Measurements from ENCODE around the gene PDE4C.

DNA sequence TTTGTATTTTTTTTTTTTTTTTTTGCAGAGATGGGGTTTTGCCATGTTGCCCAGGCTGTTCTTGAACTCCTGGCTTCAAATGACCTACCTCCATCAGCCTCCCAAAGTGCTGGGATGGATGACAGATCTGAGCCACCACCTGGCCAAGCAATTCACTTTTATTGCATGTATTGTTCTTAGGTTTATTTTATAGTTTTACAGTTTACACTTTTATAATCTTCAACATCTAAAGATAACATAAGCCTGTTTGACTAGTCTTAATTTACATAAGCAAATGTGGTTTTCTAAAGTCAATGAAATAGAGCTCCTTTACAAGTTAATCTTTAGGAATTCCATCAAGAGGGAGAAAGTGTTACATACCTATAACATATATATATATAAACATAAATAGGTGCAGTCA, 42.7 kb downstream of the PDE4C start:
- TF ChIP-seq, protein P1, sequence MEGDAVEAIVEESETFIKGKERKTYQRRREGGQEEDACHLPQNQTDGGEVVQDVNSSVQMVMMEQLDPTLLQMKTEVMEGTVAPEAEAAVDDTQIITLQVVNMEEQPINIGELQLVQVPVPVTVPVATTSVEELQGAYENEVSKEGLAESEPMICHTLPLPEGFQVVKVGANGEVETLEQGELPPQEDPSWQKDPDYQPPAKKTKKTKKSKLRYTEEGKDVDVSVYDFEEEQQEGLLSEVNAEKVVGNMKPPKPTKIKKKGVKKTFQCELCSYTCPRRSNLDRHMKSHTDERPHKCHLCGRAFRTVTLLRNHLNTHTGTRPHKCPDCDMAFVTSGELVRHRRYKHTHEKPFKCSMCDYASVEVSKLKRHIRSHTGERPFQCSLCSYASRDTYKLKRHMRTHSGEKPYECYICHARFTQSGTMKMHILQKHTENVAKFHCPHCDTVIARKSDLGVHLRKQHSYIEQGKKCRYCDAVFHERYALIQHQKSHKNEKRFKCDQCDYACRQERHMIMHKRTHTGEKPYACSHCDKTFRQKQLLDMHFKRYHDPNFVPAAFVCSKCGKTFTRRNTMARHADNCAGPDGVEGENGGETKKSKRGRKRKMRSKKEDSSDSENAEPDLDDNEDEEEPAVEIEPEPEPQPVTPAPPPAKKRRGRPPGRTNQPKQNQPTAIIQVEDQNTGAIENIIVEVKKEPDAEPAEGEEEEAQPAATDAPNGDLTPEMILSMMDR (IDR thresholded peaks at IDR 0.05) = no peak
- TF ChIP-seq EP300 (IDR thresholded peaks at IDR 0.05) = no peak

All from tibial nerve (tissue), 4 donors.